Measurements from ENCODE around the gene FAM193A.

DNA sequence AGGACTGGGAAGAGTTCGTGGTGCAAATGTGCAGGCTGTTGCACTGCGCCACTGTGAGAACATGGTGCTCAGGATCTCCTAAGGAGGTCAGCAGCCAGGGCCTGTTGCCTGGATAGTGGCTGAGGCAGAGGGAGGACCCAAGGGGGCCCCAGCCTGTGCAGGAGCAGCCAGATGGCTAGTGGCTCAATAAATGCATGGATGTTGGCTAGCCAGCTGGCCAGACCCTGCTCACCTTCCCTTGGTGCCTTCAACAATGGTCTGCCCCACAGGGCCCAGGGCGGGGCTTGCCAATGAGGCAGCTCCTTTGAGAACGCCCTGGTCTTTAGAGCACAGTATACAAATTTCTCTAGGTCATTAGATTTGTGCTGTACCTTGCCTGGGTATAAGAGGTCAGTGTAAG is 152.2 kb downstream of the FAM193A start:
- TF ChIP-seq, protein P1, sequence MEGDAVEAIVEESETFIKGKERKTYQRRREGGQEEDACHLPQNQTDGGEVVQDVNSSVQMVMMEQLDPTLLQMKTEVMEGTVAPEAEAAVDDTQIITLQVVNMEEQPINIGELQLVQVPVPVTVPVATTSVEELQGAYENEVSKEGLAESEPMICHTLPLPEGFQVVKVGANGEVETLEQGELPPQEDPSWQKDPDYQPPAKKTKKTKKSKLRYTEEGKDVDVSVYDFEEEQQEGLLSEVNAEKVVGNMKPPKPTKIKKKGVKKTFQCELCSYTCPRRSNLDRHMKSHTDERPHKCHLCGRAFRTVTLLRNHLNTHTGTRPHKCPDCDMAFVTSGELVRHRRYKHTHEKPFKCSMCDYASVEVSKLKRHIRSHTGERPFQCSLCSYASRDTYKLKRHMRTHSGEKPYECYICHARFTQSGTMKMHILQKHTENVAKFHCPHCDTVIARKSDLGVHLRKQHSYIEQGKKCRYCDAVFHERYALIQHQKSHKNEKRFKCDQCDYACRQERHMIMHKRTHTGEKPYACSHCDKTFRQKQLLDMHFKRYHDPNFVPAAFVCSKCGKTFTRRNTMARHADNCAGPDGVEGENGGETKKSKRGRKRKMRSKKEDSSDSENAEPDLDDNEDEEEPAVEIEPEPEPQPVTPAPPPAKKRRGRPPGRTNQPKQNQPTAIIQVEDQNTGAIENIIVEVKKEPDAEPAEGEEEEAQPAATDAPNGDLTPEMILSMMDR (IDR thresholded peaks at IDR 0.05), result no peak
- TF ChIP-seq EZH2 (IDR thresholded peaks at IDR 0.05; ENCODE audit: borderline replicate concordance, insufficient read depth, low read depth, low read length, poor library complexity, severe bottlenecking), result no peak

All from B cell (primary cell).